HEK293 (cell line): ENCODE data around the gene PTRH1.

ENCODE experiments used
- CTCF ChIA-PET: fragments of 350-600 bp; formaldehyde crosslinking; extraction: SDS; loops from one replicate; lab custom pipeline; 2021; ENCODE audit warnings: antibody characterized with exemption; lab: Yijun Ruan, JAX
- POLR2A ChIA-PET: fragments of 300-600 bp; formaldehyde crosslinking; extraction: SDS; loops from one replicate; lab custom pipeline; 2020; ENCODE audit warnings: antibody characterized with exemption, inconsistent platforms; lab: Yijun Ruan, JAX
- H3K27ac ChIP-seq: fragments of 200-500 bp; sonication (Bioruptor generic); 2 replicates; pipeline ENCODE4 v1.5.1; 2014; ENCODE audit warnings: low read depth, low read length, control low read depth, inconsistent platforms; ENCODE audit errors: extremely low read depth
- H3K36me3 ChIP-seq, 2 experiments: fragments of 200-500 bp in 1 of 2; sonication (Bioruptor generic) in 1 of 2; 1 replicate in 1 of 2; 2 replicates in 1 of 2; pipeline ENCODE4 v1.5.1; 2014 to 2017; ENCODE audit warnings: inconsistent platforms in 2 of 2, low read length in 2 of 2; ENCODE audit not compliant: control insufficient read depth in 2 of 2, insufficient read depth in 1 of 2
- H3K4me1 ChIP-seq: fragments of 200-500 bp; sonication (Bioruptor generic); 2 replicates; pipeline ENCODE4 v1.5.1; 2014; ENCODE audit warnings: mild to moderate bottlenecking, low read length, inconsistent platforms; ENCODE audit not compliant: control insufficient read depth, insufficient read depth
- H3K4me3 ChIP-seq: 2 replicates; pipeline ENCODE4 v1.5.1; 2011; ENCODE audit warnings: low read depth, mild to moderate bottlenecking, control low read depth, low read length, moderate library complexity
- H3K9me3 ChIP-seq: fragments of 200-500 bp; sonication (Bioruptor generic); 2 replicates; pipeline ENCODE4 v1.5.1; 2014; ENCODE audit warnings: low read depth, low read length, inconsistent platforms; ENCODE audit not compliant: control insufficient read depth, insufficient read depth
- BCL11A ChIP-seq: fragments of 450-650 bp; formaldehyde crosslinking; IDR thresholded peaks from 2 replicates; pipeline ENCODE4 v1.5.1; 2016; ENCODE audit warnings: low read depth, missing biosample characterization, missing genetic modification characterization
- GLIS2 ChIP-seq: fragments of 450-650 bp; formaldehyde crosslinking; IDR thresholded peaks from 2 replicates; pipeline ENCODE4 v1.5.1; 2016; ENCODE audit warnings: missing biosample characterization, missing genetic modification characterization
- INSM2 ChIP-seq: fragments of 450-650 bp; formaldehyde crosslinking; IDR thresholded peaks from 2 replicates; pipeline ENCODE4 v1.5.1; 2016; ENCODE audit warnings: missing biosample characterization, missing genetic modification characterization
- KLF16 ChIP-seq: fragments of 450-650 bp; formaldehyde crosslinking; IDR thresholded peaks from 2 replicates; pipeline ENCODE4 v1.5.1; 2017; ENCODE audit warnings: missing biosample characterization, missing genetic modification characterization
- KLF8 ChIP-seq: fragments of 450-650 bp; formaldehyde crosslinking; IDR thresholded peaks from 2 replicates; pipeline ENCODE4 v1.5.1; 2016; ENCODE audit warnings: missing biosample characterization, missing genetic modification characterization
- KLF9 ChIP-seq: fragments of 450-650 bp; formaldehyde crosslinking; IDR thresholded peaks from 2 replicates; pipeline ENCODE4 v1.5.1; 2016; ENCODE audit warnings: missing biosample characterization, missing genetic modification characterization, low read depth
- MYNN ChIP-seq: fragments of 450-650 bp; formaldehyde crosslinking; IDR thresholded peaks from 2 replicates; pipeline ENCODE4 v1.5.1; 2016; ENCODE audit warnings: missing biosample characterization, missing genetic modification characterization, borderline replicate concordance
- SP2 ChIP-seq: fragments of 450-650 bp; formaldehyde crosslinking; IDR thresholded peaks from 2 replicates; pipeline ENCODE4 v1.5.1; 2016; ENCODE audit warnings: missing biosample characterization, missing genetic modification characterization
- SP3 ChIP-seq: fragments of 450-650 bp; formaldehyde crosslinking; IDR thresholded peaks from 2 replicates; pipeline ENCODE4 v1.5.1; 2016; ENCODE audit warnings: missing biosample characterization, missing genetic modification characterization
- YY1 ChIP-seq: fragments of 450-650 bp; formaldehyde crosslinking; IDR thresholded peaks from 2 replicates; pipeline ENCODE4 v1.5.1; 2018; ENCODE audit warnings: missing biosample characterization, missing genetic modification characterization
- YY2 ChIP-seq: fragments of 450-650 bp; formaldehyde crosslinking; IDR thresholded peaks from 2 replicates; pipeline ENCODE4 v1.5.1; 2016; ENCODE audit warnings: missing biosample characterization, missing genetic modification characterization
- ZBTB20 ChIP-seq: fragments of 450-650 bp; formaldehyde crosslinking; IDR thresholded peaks from 2 replicates; pipeline ENCODE4 v1.5.1; 2016; ENCODE audit warnings: missing biosample characterization, missing genetic modification characterization
- ZBTB21 ChIP-seq: fragments of 450-650 bp; formaldehyde crosslinking; IDR thresholded peaks from 2 replicates; pipeline ENCODE4 v1.5.1; 2017; ENCODE audit warnings: missing biosample characterization, missing genetic modification characterization
- ZFP69B ChIP-seq: fragments of 450-650 bp; formaldehyde crosslinking; IDR thresholded peaks from 2 replicates; pipeline ENCODE4 v1.5.1; 2016; ENCODE audit warnings: missing biosample characterization, missing genetic modification characterization
- ZNF121 ChIP-seq: fragments of 450-650 bp; formaldehyde crosslinking; IDR thresholded peaks from 2 replicates; pipeline ENCODE4 v1.5.1; 2016; ENCODE audit warnings: missing biosample characterization, missing genetic modification characterization
- ZNF133 ChIP-seq: fragments of 450-650 bp; formaldehyde crosslinking; IDR thresholded peaks from 2 replicates; pipeline ENCODE4 v1.5.1; 2016; ENCODE audit warnings: missing biosample characterization, missing genetic modification characterization
- ZNF155 ChIP-seq: fragments of 450-650 bp; formaldehyde crosslinking; IDR thresholded peaks from 2 replicates; pipeline ENCODE4 v1.5.1; 2016; ENCODE audit warnings: missing biosample characterization, missing genetic modification characterization
- ZNF24 ChIP-seq: fragments of 450-650 bp; formaldehyde crosslinking; IDR thresholded peaks from 2 replicates; pipeline ENCODE4 v1.5.1; 2016; ENCODE audit warnings: missing biosample characterization, missing genetic modification characterization
- ZNF280D ChIP-seq: fragments of 450-650 bp; formaldehyde crosslinking; IDR thresholded peaks from 2 replicates; pipeline ENCODE4 v1.5.1; 2016; ENCODE audit warnings: missing biosample characterization, missing genetic modification characterization
- ZNF341 ChIP-seq: fragments of 450-650 bp; formaldehyde crosslinking; IDR thresholded peaks from 2 replicates; pipeline ENCODE4; 2016; ENCODE audit warnings: low read depth, missing biosample characterization, missing genetic modification characterization
- ZNF366 ChIP-seq: fragments of 450-650 bp; formaldehyde crosslinking; conservative IDR thresholded peaks from 2 replicates; pipeline ENCODE4 v1.5.1; 2016; ENCODE audit warnings: missing biosample characterization, missing genetic modification characterization
- ZNF391 ChIP-seq: fragments of 450-650 bp; formaldehyde crosslinking; IDR thresholded peaks from 2 replicates; pipeline ENCODE4 v1.5.1; 2016; ENCODE audit warnings: low read depth, missing biosample characterization, missing genetic modification characterization, borderline replicate concordance
- ZNF398 ChIP-seq: fragments of 450-650 bp; formaldehyde crosslinking; IDR thresholded peaks from 2 replicates; pipeline ENCODE4 v1.5.1; 2017; ENCODE audit warnings: missing biosample characterization, missing genetic modification characterization
- ZNF501 ChIP-seq: fragments of 450-650 bp; formaldehyde crosslinking; IDR thresholded peaks from 2 replicates; pipeline ENCODE4 v1.5.1; 2016; ENCODE audit warnings: missing biosample characterization, missing genetic modification characterization
- ZNF561 ChIP-seq: fragments of 450-650 bp; IDR thresholded peaks from 2 replicates; pipeline ENCODE4 v1.5.1; 2018; ENCODE audit warnings: missing biosample characterization, missing genetic modification characterization, borderline replicate concordance
- ZNF585B ChIP-seq: fragments of 450-650 bp; formaldehyde crosslinking; IDR thresholded peaks from 2 replicates; pipeline ENCODE4 v1.5.1; 2016; ENCODE audit warnings: missing biosample characterization, missing genetic modification characterization
- ZNF658 ChIP-seq: fragments of 450-650 bp; formaldehyde crosslinking; IDR thresholded peaks from 2 replicates; pipeline ENCODE4; 2016; ENCODE audit warnings: missing biosample characterization, missing genetic modification characterization
- ZSCAN30 ChIP-seq: fragments of 450-650 bp; IDR thresholded peaks from 2 replicates; pipeline ENCODE4 v1.5.1; 2018; ENCODE audit warnings: missing biosample characterization, mild to moderate bottlenecking, missing genetic modification characterization, moderate library complexity

The PTRH1 gene

GRCh38 chr9:127715470-127716337, at the start of gene PTRH1, which contains the start of gene TTC16:
TSS of gene PTRH1 (minus strand) at chr9:127715663. CDS start at chr9:127715639, 24 bp downstream.
TSS of gene TTC16 (plus strand) at chr9:127716079. CDS start at chr9:127716146, 67 bp downstream.
- no peak within 1 kb of the TSS; the same call in 1 of the 2 replicates for H3K27ac ChIP-seq
- H3K4me1 ChIP-seq: no peaks in the 10 kb centered on the region
- peak within 1 kb of the TSS; percentile 79 for H3K4me3 ChIP-seq
- H3K9me3 ChIP-seq: no peaks in the 10 kb centered on the region
- POLR2A ChIA-PET: interaction anchor here (1.3 to 2.7 kb wide), 4 partner anchors 10 to 108 kb away, joined by 3 to 9 read pairs (median 6); partner anchors contain the start of genes CFAP157 and TOR2A
- CTCF ChIA-PET: interaction anchor here (0.6 to 1.6 kb wide), 8 partner anchors 19 to 319 kb away, joined by 3 to 10 read pairs (median 4); partner anchors contain the start of gene TOR2A
- H3K36me3 ChIP-seq: no peaks in the 10 kb centered on the region
- TF ChIP-seq ZNF155 (tag by site-specific recombination) (no peak), ZNF585B (tag by site-specific recombination) (no peak), INSM2 (0 out of 2 replicates have a peak, but pooled peaks have one; percentile 49), BCL11A (tag by site-specific recombination) (0 out of 2 replicates have a peak, but pooled peaks have one; percentile 9), SP2 (tag by site-specific recombination) (peak; percentile 95), ZSCAN30 (0 out of 2 replicates have a peak, but pooled peaks have one; percentile 49), ZNF391 (tag by site-specific recombination) (no peak), ZBTB21 (tag by site-specific recombination) (peak; percentile 81), MYNN (tag by site-specific recombination) (peak; percentile 85), ZNF366 (tag by site-specific recombination) (no peak), ZNF398 (tag by site-specific recombination) (peak; percentile 6; the same call in 1 of the 2 replicates), ZNF133 (tag by site-specific recombination) (no peak), KLF16 (tag by site-specific recombination) (0 out of 2 replicates have a peak, but pooled peaks have one; percentile 72), ZNF280D (tag by site-specific recombination) (no peak), SP3 (tag by site-specific recombination) (peak; percentile 96), ZBTB20 (tag by site-specific recombination) (peak; percentile 99), ZNF658 (no peak), YY2 (peak; percentile 87), ZFP69B (no peak), ZNF24 (0 out of 2 replicates have a peak, but pooled peaks have one; percentile 24), YY1 (tag by site-specific recombination) (peak; percentile 91), ZNF561 (tag by site-specific recombination) (peak; percentile 63; the same call in 1 of the 2 replicates), KLF8 (tag by site-specific recombination) (peak; percentile 79; the same call in 1 of the 2 replicates), ZNF341 (tag by site-specific recombination) (peak; percentile 61), ZNF121 (tag by site-specific recombination) (no peak), GLIS2 (peak; percentile 52), KLF9 (tag by site-specific recombination) (peak; percentile 96), ZNF501 (tag by site-specific recombination) (peak; percentile 30; the same call in 1 of the 2 replicates)
